ENCODE measurements around the gene DCST2.

Gene DCST2

DNA sequence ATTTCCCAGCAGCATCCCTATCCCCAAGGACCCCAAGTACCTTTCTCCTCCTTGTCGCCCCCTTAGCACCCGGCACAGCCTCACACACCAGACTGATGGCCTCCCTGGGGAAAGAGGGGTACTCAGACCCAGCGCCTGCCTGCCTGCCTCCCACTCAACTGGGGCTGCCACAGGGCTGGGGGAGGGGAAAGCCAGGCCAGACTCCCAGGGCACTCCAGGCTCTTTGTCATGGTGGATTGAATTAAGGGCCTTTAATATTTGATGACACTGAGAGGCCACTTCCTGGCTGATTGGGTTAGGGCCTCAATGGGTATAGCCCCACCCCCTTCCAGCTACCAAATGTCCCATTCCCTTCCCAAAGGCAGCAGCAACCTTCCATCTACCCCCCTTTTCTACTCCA, 64.8 kb downstream of the DCST2 start:
- CTCF ChIA-PET: interaction anchor here (1.6 kb wide), 1 partner anchor 76 kb away, joined by 3 read pairs; no protein-coding TSS in a partner anchor
- Histone ChIP-seq H3K9me3 (ENCODE audit: control extremely low read depth in 1 of 5, control insufficient read depth in 4 of 5, insufficient read depth in 2 of 5, low read depth in 1 of 5, low read length in 4 of 5) (no peaks in the 10 kb centered on the region), H3K36me3 (ENCODE audit: control insufficient read depth in 4 of 4, insufficient read depth in 4 of 4, low read length in 3 of 4) (peaks cover 6 to 46% (median 38%) of the 10 kb centered on the region in 4 experiments), H3K27me3 (replicated peaks in 2 of 5; ENCODE audit: control insufficient read depth in 4 of 5, insufficient read depth in 5 of 5, low read length in 4 of 5) (no peaks in the 10 kb centered on the region), H3K4me3 (ENCODE audit: control insufficient read depth in 1 of 7, extremely low read depth in 1 of 7, insufficient read depth in 4 of 7, low read depth in 2 of 7, low read length in 6 of 7) (no peak overlapping the region), H3K4me1 (ENCODE audit: control extremely low read depth in 1 of 4, control insufficient read depth in 4 of 4, insufficient read depth in 4 of 4, low read length in 3 of 4) (peaks cover 0 to 44% (median 38%) of the 10 kb centered on the region in 4 experiments), H3K27ac (ENCODE audit: insufficient read depth in 1 of 2, low read depth in 1 of 2, low read length in 2 of 2, poor library complexity in 1 of 2, severe bottlenecking in 2 of 2) (peak overlapping the region in 1 of 2 experiments; percentile 52)
- no CpG with 5 or more reads among the region's 3 CpGs for WGBS (ENCODE audit: insufficient coverage)
- POLR2A ChIA-PET: interaction anchor here (1.8 kb wide), 1 partner anchor 8 kb away, joined by 4 read pairs; no protein-coding TSS in a partner anchor
- DNase-seq: no peak
